NCI-H2029 (cell line): ENCODE measurements around the gene LHFPL2.

ENCODE experiments used
- DNase-seq: peaks from one replicate; lab custom pipeline; 2025; lab: John Stamatoyannopoulos, UW

LHFPL2 gene

DNA sequence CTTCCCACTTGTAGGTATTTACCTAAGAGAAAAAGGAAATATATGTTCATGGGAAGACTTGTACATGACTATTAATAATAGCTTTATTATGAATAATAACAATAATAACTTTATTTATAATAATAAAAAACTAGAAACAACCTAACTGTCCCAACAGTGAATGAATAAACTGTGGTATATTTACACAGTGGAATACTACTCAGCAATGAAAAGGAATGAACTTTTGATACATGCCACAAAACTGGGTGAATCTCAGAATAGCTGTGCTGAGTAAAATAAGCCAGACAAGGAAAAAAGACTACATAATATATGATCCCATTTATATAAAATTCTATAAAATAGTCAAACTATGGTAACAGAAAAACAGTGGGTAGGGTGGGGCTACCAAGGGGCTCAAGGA, 199.5 kb downstream of the LHFPL2 start:
- no peak for DNase-seq

GRCh38 chr5:78447775-78448424, 200.7 kb downstream of the LHFPL2 start:
- no peak for DNase-seq
